AG09319 (cell line): ENCODE data around the gene MGRN1.
A peak's percentile ranks its signal among the peaks of the same experiment; 100 is the strongest.

Experiments
- DNase-seq: peaks from one replicate; pipeline ENCODE4 v3.0.0-alpha.2; 2010; ENCODE audit warnings: low read depth; ENCODE audit errors: extremely low read depth
- TF ChIP-seq, protein P1 (sequence below): IDR thresholded peaks from 2 replicates; pipeline ENCODE4 v1.5.1; 2011; ENCODE audit warnings: low read depth, mild to moderate bottlenecking, inconsistent platforms, low read length, moderate library complexity

Gene MGRN1

DNA sequence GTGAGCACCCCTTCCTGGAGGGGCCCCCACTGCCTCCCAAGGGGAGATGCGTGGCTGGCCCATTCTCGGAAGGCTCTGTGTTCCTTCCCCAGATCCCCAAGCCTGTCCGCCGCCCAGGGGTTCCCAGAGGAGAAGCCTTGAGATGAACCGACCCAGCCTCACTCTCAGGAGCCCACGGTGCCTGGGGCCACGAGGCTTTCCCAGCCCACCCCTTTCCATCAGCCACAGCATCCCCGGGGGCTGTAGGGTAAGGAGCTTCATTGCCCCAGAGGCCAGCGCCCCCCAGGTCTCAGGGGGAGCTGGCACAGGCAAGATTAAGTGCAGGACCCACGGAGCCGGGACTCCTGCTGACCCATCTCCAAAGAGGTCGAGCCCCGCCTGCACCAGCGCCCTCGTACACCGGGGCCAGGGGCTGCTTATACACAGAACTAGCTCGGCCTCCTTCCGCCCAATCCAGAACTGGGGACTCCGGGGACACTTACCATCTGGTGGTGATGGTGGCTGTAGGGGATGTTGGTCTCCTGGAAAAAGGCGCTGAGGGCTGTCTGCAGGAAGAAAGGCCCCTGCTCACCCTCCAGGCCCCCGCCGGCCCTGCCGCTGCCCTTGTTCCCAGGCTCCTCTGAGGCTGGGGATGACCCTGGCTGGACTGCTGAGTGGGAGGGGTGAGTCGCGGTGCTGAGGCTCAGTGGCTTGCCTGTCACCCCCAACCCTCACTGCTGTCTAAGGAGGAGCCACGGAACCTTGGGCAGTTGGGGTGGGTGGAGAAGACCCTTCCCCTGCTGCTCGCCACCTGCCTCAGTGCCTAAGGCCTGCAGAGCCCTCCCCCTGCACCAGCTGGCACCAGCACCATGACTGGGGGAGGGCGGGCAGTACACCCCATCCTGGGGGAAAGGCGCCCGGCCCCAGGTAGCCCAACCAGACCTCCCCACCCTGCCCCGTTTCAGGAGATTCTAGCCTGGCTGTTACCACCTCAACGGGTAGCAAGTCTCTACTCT lies 14.3 kb upstream of the MGRN1 start:
- TF ChIP-seq, protein P1, sequence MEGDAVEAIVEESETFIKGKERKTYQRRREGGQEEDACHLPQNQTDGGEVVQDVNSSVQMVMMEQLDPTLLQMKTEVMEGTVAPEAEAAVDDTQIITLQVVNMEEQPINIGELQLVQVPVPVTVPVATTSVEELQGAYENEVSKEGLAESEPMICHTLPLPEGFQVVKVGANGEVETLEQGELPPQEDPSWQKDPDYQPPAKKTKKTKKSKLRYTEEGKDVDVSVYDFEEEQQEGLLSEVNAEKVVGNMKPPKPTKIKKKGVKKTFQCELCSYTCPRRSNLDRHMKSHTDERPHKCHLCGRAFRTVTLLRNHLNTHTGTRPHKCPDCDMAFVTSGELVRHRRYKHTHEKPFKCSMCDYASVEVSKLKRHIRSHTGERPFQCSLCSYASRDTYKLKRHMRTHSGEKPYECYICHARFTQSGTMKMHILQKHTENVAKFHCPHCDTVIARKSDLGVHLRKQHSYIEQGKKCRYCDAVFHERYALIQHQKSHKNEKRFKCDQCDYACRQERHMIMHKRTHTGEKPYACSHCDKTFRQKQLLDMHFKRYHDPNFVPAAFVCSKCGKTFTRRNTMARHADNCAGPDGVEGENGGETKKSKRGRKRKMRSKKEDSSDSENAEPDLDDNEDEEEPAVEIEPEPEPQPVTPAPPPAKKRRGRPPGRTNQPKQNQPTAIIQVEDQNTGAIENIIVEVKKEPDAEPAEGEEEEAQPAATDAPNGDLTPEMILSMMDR, result no peak

DNA sequence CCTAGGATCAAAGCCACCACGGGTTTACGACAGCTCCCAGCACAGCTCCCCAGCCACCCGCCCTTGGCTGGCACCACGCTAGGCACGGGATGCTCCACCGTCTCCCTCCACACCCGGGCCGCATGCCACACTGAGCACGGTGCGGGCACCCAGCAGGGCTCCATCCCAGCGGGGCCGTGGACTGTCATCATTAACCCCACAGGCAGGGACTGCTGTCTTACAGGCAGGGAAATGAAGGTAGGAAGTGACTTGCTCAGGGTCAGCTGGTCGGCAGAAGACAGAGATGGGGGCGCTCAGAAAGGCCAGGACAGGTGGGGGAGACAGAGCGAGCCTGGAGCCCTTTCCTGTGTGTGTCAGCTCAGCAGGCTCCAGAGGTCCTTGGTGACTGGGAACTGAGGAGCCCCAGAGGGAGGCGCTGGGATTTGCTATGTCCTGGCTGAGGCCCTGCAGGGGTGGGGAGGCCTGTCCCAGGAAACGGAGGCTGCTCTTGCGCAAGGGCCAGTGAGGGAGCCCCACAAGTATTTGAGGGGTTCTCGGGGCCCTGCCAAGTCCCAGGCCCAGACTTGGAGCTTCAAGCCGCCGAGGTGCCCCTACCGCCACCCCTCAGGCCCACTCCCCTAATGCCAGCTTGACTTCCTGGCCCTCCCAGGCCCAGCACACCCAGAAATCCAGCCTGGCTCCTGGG lies 13.1 kb upstream of the MGRN1 start:
- no peak for DNase-seq

More for the DNA sequence above, 14.3 kb upstream of the MGRN1 start:
- no peak for DNase-seq

DNA sequence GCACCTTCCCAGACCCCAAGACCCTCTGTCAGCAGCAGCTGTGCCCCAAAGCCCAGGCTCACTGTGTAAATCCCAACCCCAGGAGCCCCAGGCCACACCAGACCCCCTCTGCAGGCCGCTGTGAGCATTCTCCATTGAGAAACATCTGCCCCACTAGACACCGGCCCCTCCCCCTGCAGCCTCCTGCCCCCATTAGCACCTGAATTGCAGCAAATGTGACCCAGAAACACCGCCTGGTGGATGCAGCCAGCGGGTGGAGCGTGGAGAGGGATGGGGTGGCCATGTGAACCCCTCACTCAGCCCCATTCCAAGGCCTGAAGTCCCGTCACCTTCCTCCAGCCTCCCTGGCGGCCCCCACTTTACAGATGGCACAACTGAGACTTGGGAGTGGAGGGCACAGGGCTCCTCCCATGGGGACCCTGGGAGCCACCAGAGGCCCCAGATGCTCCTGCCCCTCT lies 12.1 kb upstream of the MGRN1 start:
- DNase-seq, result no peak
- TF ChIP-seq, protein P1, result no peak; the same call in 1 of the 2 replicates

More for the DNA sequence above, 13.1 kb upstream of the MGRN1 start:
- TF ChIP-seq, protein P1, result no peak

DNA sequence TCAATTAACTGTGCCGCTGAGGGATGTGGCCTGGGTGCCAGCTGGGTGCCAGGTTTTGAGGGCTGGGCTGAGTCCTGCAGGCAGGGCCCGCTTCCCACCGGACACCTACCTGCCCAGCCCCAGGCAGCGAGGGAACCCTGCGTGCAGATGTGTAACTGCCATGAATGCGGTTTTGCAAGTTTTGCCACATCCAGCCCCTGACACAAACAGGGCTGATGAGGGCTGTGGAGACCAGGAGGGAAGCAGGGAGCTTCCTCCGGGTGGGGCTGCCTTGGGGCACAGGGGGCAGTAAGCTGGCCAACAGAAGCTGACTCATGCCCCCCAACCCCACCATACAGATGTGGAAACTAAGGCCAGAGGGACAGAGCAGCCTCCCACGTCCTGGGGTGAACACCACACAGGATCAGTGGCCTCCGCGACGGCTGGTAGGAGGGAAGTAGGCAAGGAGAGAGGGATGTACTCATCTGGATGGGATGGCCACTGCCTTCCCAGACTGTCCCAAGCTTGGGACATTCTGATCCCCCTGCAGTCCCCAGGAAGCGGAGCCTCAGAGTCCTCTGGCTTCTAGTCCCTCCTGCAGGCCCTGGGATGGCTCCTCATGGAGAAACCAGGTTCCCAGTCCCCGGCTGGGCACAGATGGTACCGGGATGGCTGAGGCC lies 11.5 kb upstream of the MGRN1 start:
- no peak for DNase-seq
- TF ChIP-seq, protein P1, result no peak

DNA sequence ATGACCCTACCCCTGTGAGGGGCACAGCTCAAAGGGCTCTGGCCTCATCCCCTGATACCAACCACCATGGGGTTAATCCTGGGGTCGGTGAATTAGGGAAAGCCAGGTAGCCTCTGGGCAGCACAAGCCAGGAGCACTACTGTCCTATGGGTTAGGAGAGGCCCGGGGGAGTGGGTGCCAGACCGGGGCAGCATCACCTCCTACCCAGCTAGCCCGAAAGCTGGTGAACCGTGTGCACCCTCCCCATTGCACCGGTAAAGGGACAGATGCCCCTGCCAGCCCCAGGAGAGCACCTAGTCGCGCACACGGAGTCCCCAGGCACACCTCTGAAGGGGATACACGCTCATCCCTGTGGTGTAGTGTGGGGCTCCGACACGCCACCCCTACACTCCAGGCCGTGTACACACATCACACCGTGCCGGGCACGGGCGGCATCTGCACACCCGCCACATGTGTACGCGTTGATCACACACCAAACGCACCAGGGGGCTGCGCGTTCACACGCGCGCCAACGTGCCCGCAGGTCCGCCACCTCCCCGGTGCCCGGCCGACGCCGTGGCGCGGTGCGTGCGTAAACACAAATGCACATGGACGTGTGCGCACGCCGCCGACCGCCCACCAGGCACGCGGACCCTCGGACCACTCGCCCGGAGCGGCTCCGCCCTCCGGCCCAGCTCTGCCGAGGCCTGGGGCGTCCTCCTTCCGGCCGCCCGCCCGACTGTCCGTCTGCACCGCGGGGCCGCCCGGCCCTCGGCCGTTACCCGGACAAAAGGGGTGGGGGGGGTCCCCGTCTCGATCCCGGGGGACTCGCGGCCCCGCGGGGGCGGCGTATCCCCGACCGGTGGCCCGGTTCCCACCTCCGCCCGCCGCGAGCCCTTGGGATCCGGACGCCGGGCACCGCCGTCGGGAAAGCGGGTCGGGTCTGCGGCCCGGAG lies 10.7 kb upstream of the MGRN1 start:
- TF ChIP-seq, protein P1, result no peak
- no peak for DNase-seq

DNA sequence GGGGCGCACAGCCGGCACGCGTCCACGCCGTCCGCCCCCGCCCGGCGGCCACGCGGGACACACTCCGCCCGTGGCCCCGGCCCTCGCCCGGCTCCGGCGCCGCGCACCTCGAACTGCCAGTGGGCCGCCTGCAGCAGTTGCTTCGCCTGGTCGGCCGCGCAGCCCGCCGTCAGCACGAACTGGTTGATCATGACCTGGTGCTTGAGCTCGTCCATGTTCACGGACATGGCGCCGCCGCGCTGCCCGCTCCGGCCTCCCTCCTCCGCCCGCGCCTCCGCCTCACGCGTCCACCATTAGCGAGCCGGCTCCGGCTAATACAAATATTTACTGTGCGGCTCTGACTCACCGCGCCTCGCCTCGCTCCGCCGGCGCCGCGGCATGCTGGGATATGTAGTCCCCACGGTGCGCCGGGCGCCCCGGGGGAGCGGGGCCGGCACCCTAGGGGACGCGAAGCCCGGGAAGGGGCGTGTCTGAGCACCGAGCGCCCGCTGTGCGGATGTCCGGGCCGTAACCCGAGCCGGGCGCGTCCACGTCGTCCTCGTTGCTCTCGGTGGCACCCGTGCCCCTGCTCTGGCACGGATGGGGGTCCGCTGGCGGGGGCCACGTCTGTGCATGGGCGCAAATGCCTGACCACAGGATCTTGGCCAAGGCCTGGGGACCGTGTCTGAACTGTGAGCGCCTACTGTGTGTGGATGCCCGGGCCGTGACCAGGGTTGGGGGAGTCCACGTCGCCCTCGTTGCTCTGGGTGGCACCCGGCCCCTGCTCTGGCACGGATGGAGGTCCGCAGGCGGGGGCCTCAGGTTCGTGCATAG lies 9.8 kb upstream of the MGRN1 start, which contains the start of gene UBALD1:
TSS of gene UBALD1 (minus strand) at position 318 of the 813 bp plus-strand sequence. CDS start at position 227, 91 bp downstream.
- TF ChIP-seq, protein P1, result no peak
- DNase-seq, result peak; percentile 58
